ENCODE measurements around the gene CYP2A6. TPM values are rescaled to one million over a fixed set of nuclear protein-coding genes. Genes with fewer than 3 reads are reported as not detected.
"Not testable (repeated sequence)": the region's sequence is repeated elsewhere in the genome, so short reads cannot be mapped to it uniquely, and the experiment has no call there.

Gene CYP2A6
- total and polyA plus RNA-seq, 2 of the 4 experiments (the other 2 are of a cell fraction) = not detected

GRCh38 chr19:40882062-40882461 lies 31.8 kb upstream of the CYP2A6 start, which contains the start of gene CYP2A7:
Gene CYP2A7 (minus strand): TSS chr19:40882231. CDS start chr19:40882210, 21 bp downstream.
- H4K91ac ChIP-seq (ENCODE audit: insufficient read depth, low read depth, low read length); dilution Hi-C loops (cut with HindIII; ENCODE audit: low sequenced_read_pairs, unreplicated experiment); H3K4ac ChIP-seq (ENCODE audit: low read depth, low read length); H2AK5ac ChIP-seq (ENCODE audit: low read depth, low read length); H3K4me1 ChIP-seq (ENCODE audit: control insufficient read depth, insufficient read depth, low read length); H3K27ac ChIP-seq (ENCODE audit: insufficient read depth, low read length); H2AK9ac ChIP-seq (replicated peaks; ENCODE audit: low read depth, low read length, poor library complexity); H2BK120ac ChIP-seq (ENCODE audit: low read depth, low read length); H3K18ac ChIP-seq (ENCODE audit: low read depth, low read length); H3K4me2 ChIP-seq (ENCODE audit: low read depth, low read length); in situ Hi-C loops (cut with MboI; ENCODE audit: low sequenced_read_pairs); H4K8ac ChIP-seq (ENCODE audit: low read depth in 2 of 2, low read length in 2 of 2); H3K14ac ChIP-seq (replicated peaks; ENCODE audit: low read depth, low read length); intact Hi-C loops (cut with micrococcal nuclease); H2BK20ac ChIP-seq (ENCODE audit: low read depth, low read length); H4K5ac ChIP-seq (ENCODE audit: low read depth, low read length); BruUV-seq (replicated peaks); ATAC-seq (ENCODE audit: low read depth); H2BK5ac ChIP-seq (ENCODE audit: low read depth, low read length, poor library complexity, severe bottlenecking); H2AFZ ChIP-seq (replicated peaks; ENCODE audit: low read length, poor library complexity); H3K27me3 ChIP-seq (ENCODE audit: control insufficient read depth, insufficient read depth, low read length); H3K23ac ChIP-seq (ENCODE audit: low read depth, low read length); H2BK15ac ChIP-seq (ENCODE audit: low read depth, low read length); H3K4me3 ChIP-seq (ENCODE audit: insufficient read depth, low read depth, low read length); CTCF ChIA-PET; H3K9me3 ChIP-seq (ENCODE audit: control insufficient read depth, insufficient read depth, low read length); H3K79me1 ChIP-seq (ENCODE audit: low read depth in 1 of 2, low read length in 2 of 2); H3K36me3 ChIP-seq (ENCODE audit: control insufficient read depth, insufficient read depth, low read length); H3K9ac ChIP-seq (ENCODE audit: low read depth, low read length); H3K9me1 ChIP-seq (ENCODE audit: insufficient read depth, low read length); H4K20me1 ChIP-seq (ENCODE audit: insufficient read depth, low read length); DNase-seq; POLR2A ChIA-PET (ENCODE audit: unreplicated experiment); H3K56ac ChIP-seq (ENCODE audit: extremely low read depth, insufficient read depth, low read length): not testable (repeated sequence)
- 100% methylated on average over 1 of the region's 3 CpGs; no CpG with 5 or more reads in 1 of the 2 experiments for WGBS, 2 experiments (ENCODE audit: extremely low coverage in 2 of 2, insufficient read length in 1 of 2)

- H4K5ac ChIP-seq (ENCODE audit: low read depth, low read length); intact Hi-C loops (cut with micrococcal nuclease); DNase-seq; H3K9me1 ChIP-seq (ENCODE audit: insufficient read depth, low read length); H2BK20ac ChIP-seq (ENCODE audit: low read depth, low read length); H4K91ac ChIP-seq (ENCODE audit: insufficient read depth, low read depth, low read length); H3K14ac ChIP-seq (replicated peaks; ENCODE audit: low read depth, low read length); H3K23ac ChIP-seq (ENCODE audit: low read depth, low read length); H3K79me1 ChIP-seq (ENCODE audit: low read depth in 1 of 2, low read length in 2 of 2); H3K36me3 ChIP-seq (ENCODE audit: control insufficient read depth, insufficient read depth, low read length); H2AK5ac ChIP-seq (ENCODE audit: low read depth, low read length); dilution Hi-C loops (cut with HindIII; ENCODE audit: low sequenced_read_pairs, unreplicated experiment); BruUV-seq (replicated peaks); H3K9ac ChIP-seq (ENCODE audit: low read depth, low read length); H3K56ac ChIP-seq (ENCODE audit: extremely low read depth, insufficient read depth, low read length); H3K27me3 ChIP-seq (ENCODE audit: control insufficient read depth, insufficient read depth, low read length); H2BK15ac ChIP-seq (ENCODE audit: low read depth, low read length); H3K4me3 ChIP-seq (ENCODE audit: insufficient read depth, low read depth, low read length); H4K8ac ChIP-seq (ENCODE audit: low read depth in 2 of 2, low read length in 2 of 2); in situ Hi-C loops (cut with MboI; ENCODE audit: low sequenced_read_pairs); H3K4me1 ChIP-seq (ENCODE audit: control insufficient read depth, insufficient read depth, low read length); H3K4me2 ChIP-seq (ENCODE audit: low read depth, low read length); ATAC-seq (ENCODE audit: low read depth); H3K9me3 ChIP-seq (ENCODE audit: control insufficient read depth, insufficient read depth, low read length); H4K20me1 ChIP-seq (ENCODE audit: insufficient read depth, low read length); H2BK5ac ChIP-seq (ENCODE audit: low read depth, low read length, poor library complexity, severe bottlenecking); H3K27ac ChIP-seq (ENCODE audit: insufficient read depth, low read length); H2BK120ac ChIP-seq (ENCODE audit: low read depth, low read length); CTCF ChIA-PET; H3K18ac ChIP-seq (ENCODE audit: low read depth, low read length); H2AK9ac ChIP-seq (replicated peaks; ENCODE audit: low read depth, low read length, poor library complexity); H2AFZ ChIP-seq (replicated peaks; ENCODE audit: low read length, poor library complexity); H3K4ac ChIP-seq (ENCODE audit: low read depth, low read length); POLR2A ChIA-PET (ENCODE audit: unreplicated experiment): not testable (repeated sequence)
- 0% methylated on average over 1 of the region's 4 CpGs; no CpG with 5 or more reads in 1 of the 2 experiments for WGBS, 2 experiments (ENCODE audit: extremely low coverage in 2 of 2, insufficient read length in 1 of 2)
Measured at GRCh38 chr19:40879349-40879748, 29.1 kb upstream of the CYP2A6 start.

Data from IMR-90 (cell line).